ENCODE measurements around the gene APLF.

The APLF gene

GRCh38 chr2:68536000-68536399 is 68.6 kb downstream of the APLF start:
- TF ChIP-seq SPI1 (IDR thresholded peaks at IDR 0.05; ENCODE audit: borderline replicate concordance, low read depth) (no peak; the same call in 1 of the 2 replicates), GABPA (IDR thresholded peaks at IDR 0.05; ENCODE audit: low read depth) (no peak), CTCF (IDR thresholded peaks at IDR 0.05; ENCODE audit: insufficient read depth, low read length) (no peak), POLR2AphosphoS5 (IDR thresholded peaks at IDR 0.05; ENCODE audit: low read depth) (no peak)
- Histone ChIP-seq H3K27ac (replicated peaks) (peak overlapping the region; percentile 68), H3K4me3 (replicated peaks; ENCODE audit: insufficient read depth, low read length) (no peak overlapping the region), H3K27me3 (ENCODE audit: insufficient read depth, poor library complexity, severe bottlenecking) (no peaks in the 10 kb centered on the region)
- DNase-seq (ENCODE audit: low read depth in 1 of 2, low spot score in 1 of 2) = peak; percentile 39 to 66

- no peak for DNase-seq (ENCODE audit: low read depth in 1 of 2, low spot score in 1 of 2)
- no peak for TF ChIP-seq GABPA (IDR thresholded peaks at IDR 0.05; ENCODE audit: low read depth)
- no peak for TF ChIP-seq SPI1 (IDR thresholded peaks at IDR 0.05; ENCODE audit: borderline replicate concordance, low read depth)
- TF ChIP-seq POLR2AphosphoS5 (IDR thresholded peaks at IDR 0.05; ENCODE audit: low read depth) = no peak
- no peak for TF ChIP-seq REST (IDR thresholded peaks at IDR 0.05; ENCODE audit: insufficient replicate concordance, low read depth)
- no peak for TF ChIP-seq CTCF (IDR thresholded peaks at IDR 0.05; ENCODE audit: insufficient read depth, low read length)
- Histone ChIP-seq H3K27me3 (ENCODE audit: insufficient read depth, poor library complexity, severe bottlenecking) (no peaks in the 10 kb centered on the region), H3K27ac (replicated peaks) (peak overlapping the region; percentile 68), H3K4me3 (replicated peaks; ENCODE audit: insufficient read depth, low read length) (no peak overlapping the region)
Measured at GRCh38 chr2:68537011-68537410, 69.6 kb downstream of the APLF start.

GRCh38 chr2:68537809-68538208 is 70.4 kb downstream of the APLF start:
- no peaks in the 10 kb centered on the region for H3K27me3 ChIP-seq (ENCODE audit: insufficient read depth, poor library complexity, severe bottlenecking)
- peak overlapping the region; percentile 41 for H3K27ac ChIP-seq (replicated peaks)
- DNase-seq (ENCODE audit: low read depth in 1 of 2, low spot score in 1 of 2) = peak; percentile 13 to 35
- TF ChIP-seq GABPA (IDR thresholded peaks at IDR 0.05; ENCODE audit: low read depth) (no peak), REST (IDR thresholded peaks at IDR 0.05; ENCODE audit: insufficient replicate concordance, low read depth) (no peak), SPI1 (IDR thresholded peaks at IDR 0.05; ENCODE audit: borderline replicate concordance, low read depth) (no peak), CTCF (IDR thresholded peaks at IDR 0.05; ENCODE audit: insufficient read depth, low read length) (no peak)
- no peak overlapping the region for H3K4me3 ChIP-seq (replicated peaks; ENCODE audit: insufficient read depth, low read length)

GRCh38 chr2:68544811-68545210 is 77.4 kb downstream of the APLF start:
- DNase-seq (ENCODE audit: low read depth in 1 of 2, low spot score in 1 of 2) = no peak
- H3K27me3 ChIP-seq (ENCODE audit: insufficient read depth, poor library complexity, severe bottlenecking) = no peaks in the 10 kb centered on the region
- TF ChIP-seq GABPA (IDR thresholded peaks at IDR 0.05; ENCODE audit: low read depth) = no peak
- TF ChIP-seq CTCF (IDR thresholded peaks at IDR 0.05; ENCODE audit: insufficient read depth, low read length) = no peak
- no peak for TF ChIP-seq SPI1 (IDR thresholded peaks at IDR 0.05; ENCODE audit: borderline replicate concordance, low read depth)
- TF ChIP-seq POLR2AphosphoS5 (IDR thresholded peaks at IDR 0.05; ENCODE audit: low read depth) = no peak
- no peak for TF ChIP-seq REST (IDR thresholded peaks at IDR 0.05; ENCODE audit: insufficient replicate concordance, low read depth)
- no peak overlapping the region for H3K4me3 ChIP-seq (replicated peaks; ENCODE audit: insufficient read depth, low read length)
- no peak overlapping the region for H3K27ac ChIP-seq (replicated peaks)

Measured in HL-60 (cell line).